NCI-H1092 treated with DMSO at 0.1 percent for 48 hours (cell line): ENCODE data around the gene TRAF3IP1.
"Not testable (repeated sequence)": the region's sequence is repeated elsewhere in the genome, so short reads cannot be mapped to it uniquely, and the experiment has no call there.

ENCODE experiments used
- DNase-seq: peaks from one replicate; lab custom pipeline; 2025; lab: John Stamatoyannopoulos, UW

TRAF3IP1 gene

GRCh38 chr2:238308177-238308576 is 12.1 kb upstream of the TRAF3IP1 start:
- DNase-seq: no peak

- DNase-seq: not testable (repeated sequence)
These were observed 9.6 kb upstream of the TRAF3IP1 start for GRCh38 chr2:238310721-238311120.

GRCh38 chr2:238313289-238313990 is 6.9 kb upstream of the TRAF3IP1 start:
- DNase-seq: no peak

- no peak for DNase-seq
These were observed 6.3 kb upstream of the TRAF3IP1 start for GRCh38 chr2:238313991-238314350.

- DNase-seq: no peak
These were observed 5.7 kb upstream of the TRAF3IP1 start for GRCh38 chr2:238314576-238314975.

GRCh38 chr2:238315031-238315595 is 5.2 kb upstream of the TRAF3IP1 start:
- DNase-seq: no peak

GRCh38 chr2:238320648-238321281 is 447 bp downstream of the TRAF3IP1 start:
- DNase-seq: no peak

- DNase-seq: no peak
These were observed 1.1 kb downstream of the TRAF3IP1 start for GRCh38 chr2:238321467-238321866.

- DNase-seq: no peak
These were observed 1.7 kb downstream of the TRAF3IP1 start for GRCh38 chr2:238322001-238322411.

- not testable (repeated sequence) for DNase-seq
These were observed 3.9 kb downstream of the TRAF3IP1 start for GRCh38 chr2:238324248-238324647.

- no peak for DNase-seq
These were observed 5.4 kb downstream of the TRAF3IP1 start for GRCh38 chr2:238325694-238326093.

- DNase-seq: no peak
These were observed 6.6 kb downstream of the TRAF3IP1 start for GRCh38 chr2:238326801-238327365.

- DNase-seq: no peak
These were observed 7.4 kb downstream of the TRAF3IP1 start for GRCh38 chr2:238327751-238328150.

- DNase-seq: no peak
These were observed 10.1 kb downstream of the TRAF3IP1 start for GRCh38 chr2:238330391-238330790.

- no peak for DNase-seq
These were observed 11.6 kb downstream of the TRAF3IP1 start for GRCh38 chr2:238331916-238332315.

- no peak for DNase-seq
These were observed 14.6 kb downstream of the TRAF3IP1 start for GRCh38 chr2:238334885-238335284.

GRCh38 chr2:238335591-238335990 is 15.3 kb downstream of the TRAF3IP1 start:
- not testable (repeated sequence) for DNase-seq

- DNase-seq: no peak
These were observed 15.8 kb downstream of the TRAF3IP1 start for GRCh38 chr2:238336151-238336550.

GRCh38 chr2:238336793-238337444 is 16.6 kb downstream of the TRAF3IP1 start:
- DNase-seq: no peak

GRCh38 chr2:238337846-238338245 is 17.5 kb downstream of the TRAF3IP1 start:
- DNase-seq: no peak

- no peak for DNase-seq
These were observed 18.5 kb downstream of the TRAF3IP1 start for GRCh38 chr2:238338710-238339394.

GRCh38 chr2:238339395-238339780 is 19.1 kb downstream of the TRAF3IP1 start:
- DNase-seq: no peak
